Trophoblast cell (in vitro differentiated cells and primary cell): ENCODE measurements around the gene STIM1.
A peak's percentile ranks its signal among the peaks of the same experiment; 100 is the strongest.

ENCODE experiments used
- DNase-seq, 2 donors: peaks; one replicate each; pipeline ENCODE4 v3.0.0-alpha.2; 2016
- H2AFZ ChIP-seq: 2 replicates; pipeline ENCODE4 v1.6.1; 2013; ENCODE audit warnings: low read length, moderate library complexity, mild to moderate bottlenecking; ENCODE audit not compliant: insufficient read depth, poor library complexity
- H2AK5ac ChIP-seq: 2 replicates; pipeline ENCODE4 v1.6.1; 2013; ENCODE audit warnings: mild to moderate bottlenecking, low read length
- H2BK120ac ChIP-seq: 2 replicates; pipeline ENCODE4 v1.6.1; 2013; ENCODE audit warnings: low read length, mild to moderate bottlenecking, moderate library complexity; ENCODE audit not compliant: insufficient read depth, poor library complexity
- H2BK12ac ChIP-seq: 2 replicates; pipeline ENCODE4 v1.6.1; 2013; ENCODE audit warnings: mild to moderate bottlenecking, low read length, moderate library complexity
- H2BK5ac ChIP-seq: 2 replicates; pipeline ENCODE4 v1.6.1; 2013; ENCODE audit warnings: low read length, low read depth, moderate library complexity, mild to moderate bottlenecking; ENCODE audit not compliant: poor library complexity
- H3K14ac ChIP-seq: 2 replicates; pipeline ENCODE4 v1.6.1; 2013; ENCODE audit warnings: mild to moderate bottlenecking, low read length
- H3K18ac ChIP-seq: 2 replicates; pipeline ENCODE4 v1.6.1; 2013; ENCODE audit warnings: mild to moderate bottlenecking, low read length
- H3K23ac ChIP-seq: 2 replicates; pipeline ENCODE4 v1.6.1; 2013; ENCODE audit warnings: low read length
- H3K27ac ChIP-seq: 2 replicates; pipeline ENCODE4 v1.5.1; 2013; ENCODE audit warnings: low read depth, mild to moderate bottlenecking, inconsistent platforms, low read length, moderate library complexity
- H3K27me3 ChIP-seq: 2 replicates; pipeline ENCODE4 v1.6.1; 2013; ENCODE audit warnings: inconsistent platforms, mild to moderate bottlenecking, low read length, moderate library complexity; ENCODE audit not compliant: insufficient read depth
- H3K36me3 ChIP-seq, 2 experiments: 1 replicate in 1 of 2; 2 replicates in 1 of 2; pipeline ENCODE4 v1.6.1; 2013; ENCODE audit warnings: low read length in 2 of 2, mild to moderate bottlenecking in 2 of 2, moderate library complexity in 1 of 2; ENCODE audit not compliant: insufficient read depth in 2 of 2, control insufficient read depth in 1 of 2
- H3K4ac ChIP-seq: 2 replicates; pipeline ENCODE4 v1.6.1; 2013; ENCODE audit warnings: low read depth, mild to moderate bottlenecking, low read length, moderate library complexity
- H3K4me1 ChIP-seq, 2 experiments: 1 replicate in 1 of 2; 2 replicates in 1 of 2; pipeline ENCODE4 v1.6.1; 2013; ENCODE audit warnings: low read length in 2 of 2, mild to moderate bottlenecking in 2 of 2, moderate library complexity in 1 of 2; ENCODE audit not compliant: insufficient read depth in 2 of 2, control insufficient read depth in 1 of 2
- H3K4me2 ChIP-seq: 2 replicates; pipeline ENCODE4 v1.6.1; 2013; ENCODE audit warnings: inconsistent platforms, mild to moderate bottlenecking, low read length, moderate library complexity
- H3K4me3 ChIP-seq: 2 replicates; pipeline ENCODE4 v1.5.1; 2013; ENCODE audit warnings: mild to moderate bottlenecking, low read depth, low read length, inconsistent platforms
- H3K79me1 ChIP-seq: one replicate; pipeline ENCODE4 v1.6.1; 2013; ENCODE audit warnings: low read length
- H3K79me2 ChIP-seq: 2 replicates; pipeline ENCODE4 v1.6.1; 2013; ENCODE audit warnings: low read length, mild to moderate bottlenecking; ENCODE audit not compliant: control insufficient read depth, insufficient read depth, poor library complexity
- H3K9ac ChIP-seq: 2 replicates; pipeline ENCODE4 v1.6.1; 2013; ENCODE audit warnings: mild to moderate bottlenecking, low read length
- H3K9me3 ChIP-seq: 2 replicates; pipeline ENCODE4 v1.6.1; 2013; ENCODE audit warnings: low read depth, mild to moderate bottlenecking, control low read depth, inconsistent platforms, low read length; ENCODE audit not compliant: insufficient read depth
- H4K12ac ChIP-seq: 2 replicates; pipeline ENCODE4 v1.6.1; 2013; ENCODE audit warnings: low read depth, mild to moderate bottlenecking, low read length, moderate library complexity
- H4K8ac ChIP-seq: 2 replicates; pipeline ENCODE4 v1.6.1; 2013; ENCODE audit warnings: low read depth, mild to moderate bottlenecking, low read length, moderate library complexity
- H4K91ac ChIP-seq: one replicate; pipeline ENCODE4 v1.6.1; 2013; ENCODE audit warnings: low read depth, mild to moderate bottlenecking, low read length, moderate library complexity
- WGBS: extraction: QIAGEN DNeasy Blood & Tissue Kit; methylation state at CpG from one replicate; pipeline ENCODE4 v1.1.7; 2013; ENCODE audit warnings: missing lambda C conversion rate; ENCODE audit not compliant: insufficient read length, insufficient coverage; ENCODE audit errors: extremely low coverage; 5-methylcytosine and 5-hydroxymethylcytosine counted together

The STIM1 gene

GRCh38 chr11:3866206-3866605 is 10.7 kb downstream of the STIM1 start:
- Histone ChIP-seq H3K9ac (no peak overlapping the region), H3K4me2 (no peak overlapping the region), H2AFZ (no peak overlapping the region), H3K14ac (no peak overlapping the region), H2AK5ac (no peak overlapping the region), H3K27ac (peak overlapping the region; percentile 1), H3K27me3 (no peaks in the 10 kb centered on the region), H3K79me2 (no peaks in the 10 kb centered on the region), H3K18ac (no peak overlapping the region), H3K4ac (no peak overlapping the region), H3K79me1 (no peaks in the 10 kb centered on the region), H4K12ac (no peak overlapping the region), H4K91ac (no peak overlapping the region), H3K4me1 (peaks cover 14 to 15% of the 10 kb centered on the region in 2 experiments), H2BK12ac (no peak overlapping the region), H3K4me3 (no peak overlapping the region), H2BK5ac (no peak overlapping the region), H2BK120ac (no peak overlapping the region), H3K23ac (no peak overlapping the region), H3K9me3 (peaks cover 2% of the 10 kb centered on the region), H3K36me3 (no peaks in the 10 kb centered on the region), H4K8ac (no peak overlapping the region)
- no CpG with 5 or more reads among the region's 5 CpGs for WGBS
- DNase-seq = peak; percentile 26 to 69

GRCh38 chr11:3866836-3867208 is 11.4 kb downstream of the STIM1 start:
- Histone ChIP-seq H2AFZ (no peak overlapping the region), H3K79me1 (no peaks in the 10 kb centered on the region), H4K8ac (no peak overlapping the region), H3K79me2 (no peaks in the 10 kb centered on the region), H3K27ac (no peak overlapping the region), H3K18ac (no peak overlapping the region), H2BK5ac (no peak overlapping the region), H4K12ac (no peak overlapping the region), H3K4ac (no peak overlapping the region), H3K36me3 (no peaks in the 10 kb centered on the region), H2AK5ac (no peak overlapping the region), H3K4me2 (no peak overlapping the region), H3K9ac (no peak overlapping the region), H2BK120ac (no peak overlapping the region), H3K4me1 (peaks cover 13 to 14% of the 10 kb centered on the region in 2 experiments), H4K91ac (no peak overlapping the region), H3K9me3 (peaks cover 2% of the 10 kb centered on the region), H3K23ac (no peak overlapping the region), H3K27me3 (no peaks in the 10 kb centered on the region), H2BK12ac (no peak overlapping the region), H3K14ac (no peak overlapping the region), H3K4me3 (no peak overlapping the region)
- no peak for DNase-seq

- Histone ChIP-seq H3K9me3 (peaks cover 2% of the 10 kb centered on the region), H4K8ac (no peak overlapping the region), H3K79me2 (no peaks in the 10 kb centered on the region), H3K23ac (no peak overlapping the region), H4K91ac (no peak overlapping the region), H3K9ac (no peak overlapping the region), H2BK12ac (no peak overlapping the region), H3K4me3 (no peak overlapping the region), H2BK120ac (no peak overlapping the region), H4K12ac (no peak overlapping the region), H3K4me2 (no peak overlapping the region), H3K14ac (no peak overlapping the region), H3K4ac (no peak overlapping the region), H3K18ac (no peak overlapping the region), H3K36me3 (no peaks in the 10 kb centered on the region), H3K27ac (no peak overlapping the region), H3K79me1 (no peaks in the 10 kb centered on the region), H2AK5ac (no peak overlapping the region), H3K4me1 (peaks cover 13 to 14% of the 10 kb centered on the region in 2 experiments), H2AFZ (no peak overlapping the region), H3K27me3 (no peaks in the 10 kb centered on the region), H2BK5ac (no peak overlapping the region)
- DNase-seq = no peak
- WGBS = no CpG with 5 or more reads among the region's 6 CpGs
Measured at GRCh38 chr11:3867209-3868091, 12.0 kb downstream of the STIM1 start.

- no peak overlapping the region for H3K4ac ChIP-seq
- H3K9me3 ChIP-seq = no peaks in the 10 kb centered on the region
- no peak overlapping the region for H2AK5ac ChIP-seq
- H2BK120ac ChIP-seq = no peak overlapping the region
- no peaks in the 10 kb centered on the region for H3K79me1 ChIP-seq
- H3K36me3 ChIP-seq = peaks cover 0 to 1% of the 10 kb centered on the region in 2 experiments
- no peak overlapping the region for H4K8ac ChIP-seq
- peaks cover 2% of the 10 kb centered on the region for H3K79me2 ChIP-seq
- DNase-seq = no peak
- no peak overlapping the region for H3K23ac ChIP-seq
- no peak overlapping the region for H3K4me3 ChIP-seq
- no peaks in the 10 kb centered on the region for H3K27me3 ChIP-seq
- no peak overlapping the region for H3K14ac ChIP-seq
- H3K4me2 ChIP-seq = no peak overlapping the region
- H3K9ac ChIP-seq = no peak overlapping the region
- H2BK5ac ChIP-seq = no peak overlapping the region
- H2AFZ ChIP-seq = no peak overlapping the region
- no CpG with 5 or more reads among the region's 2 CpGs for WGBS
- no peak overlapping the region for H2BK12ac ChIP-seq
- H3K27ac ChIP-seq = no peak overlapping the region
- peaks cover 3 to 8% of the 10 kb centered on the region in 2 experiments for H3K4me1 ChIP-seq
- H4K91ac ChIP-seq = no peak overlapping the region
- H4K12ac ChIP-seq = no peak overlapping the region
- no peak overlapping the region for H3K18ac ChIP-seq
Measured at GRCh38 chr11:3873712-3874349, 18.4 kb downstream of the STIM1 start.
